GM19023 (cell line): ENCODE results near the gene SORCS3.

Experiments
- ATAC-seq: cut with Tn5 transposase; IDR thresholded peaks from one replicate; pipeline ENCODE4 v1.9.1; 2021; ENCODE audit warnings: mild to moderate bottlenecking, moderate library complexity; ENCODE audit not compliant: unreplicated experiment

The SORCS3 gene

DNA sequence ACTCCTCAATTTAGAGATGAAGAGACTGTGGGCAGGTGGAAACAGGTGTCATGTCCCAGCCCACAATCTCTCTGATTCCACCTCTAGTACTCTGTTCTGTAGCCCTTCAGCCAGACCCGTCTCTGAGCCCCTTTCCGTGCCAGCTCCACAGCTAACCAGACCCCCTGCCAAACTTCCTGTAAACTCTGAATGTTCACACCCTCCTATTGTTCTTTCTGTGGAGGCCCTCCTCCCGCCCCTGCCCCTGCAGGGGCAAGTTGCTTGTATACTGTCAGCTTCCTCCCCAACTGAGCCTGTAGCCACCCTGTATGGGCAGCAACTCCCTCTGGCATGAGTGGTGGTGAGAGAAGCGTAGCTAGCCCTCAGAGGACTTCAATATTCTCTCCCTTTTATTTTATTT is 520.7 kb downstream of the SORCS3 start:
- no peak for ATAC-seq

DNA sequence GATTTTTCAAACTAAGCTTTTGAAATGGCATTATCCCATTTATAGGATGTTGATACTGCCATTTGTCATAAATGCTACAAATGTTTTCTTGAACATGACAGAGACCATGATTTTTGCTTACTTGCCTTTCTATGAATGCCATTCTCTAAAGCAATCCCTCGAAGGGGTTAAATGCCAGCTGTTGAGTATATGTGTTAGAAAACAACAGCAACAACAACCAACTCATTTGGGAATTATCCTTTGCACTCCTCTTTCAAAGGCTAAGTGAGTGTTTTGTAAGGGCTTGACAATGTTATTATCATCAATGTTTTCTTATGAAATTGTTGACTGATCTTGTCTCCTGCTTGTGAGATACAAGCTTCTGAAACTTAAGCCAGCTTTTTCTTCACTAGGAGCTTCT is 529.4 kb downstream of the SORCS3 start:
- ATAC-seq, result no peak

DNA sequence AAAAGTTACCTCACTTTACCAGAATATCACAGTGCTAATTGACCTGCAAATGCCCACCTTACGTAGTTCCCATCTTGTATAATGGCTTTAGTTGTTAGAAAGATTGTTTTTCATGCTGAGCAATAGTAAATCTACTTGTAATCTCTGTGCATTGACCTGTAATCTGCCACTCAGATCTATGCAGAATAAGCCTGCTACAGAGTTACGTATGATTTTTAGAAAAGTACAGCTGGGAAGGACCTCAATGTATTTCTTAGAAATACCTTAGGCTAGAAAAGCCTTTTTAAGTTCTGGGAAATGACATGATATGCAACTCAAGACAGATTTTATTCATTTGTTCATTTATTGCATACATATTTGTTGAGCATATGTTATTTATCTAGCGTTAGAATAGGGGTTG is 530.9 kb downstream of the SORCS3 start:
- ATAC-seq, result no peak

DNA sequence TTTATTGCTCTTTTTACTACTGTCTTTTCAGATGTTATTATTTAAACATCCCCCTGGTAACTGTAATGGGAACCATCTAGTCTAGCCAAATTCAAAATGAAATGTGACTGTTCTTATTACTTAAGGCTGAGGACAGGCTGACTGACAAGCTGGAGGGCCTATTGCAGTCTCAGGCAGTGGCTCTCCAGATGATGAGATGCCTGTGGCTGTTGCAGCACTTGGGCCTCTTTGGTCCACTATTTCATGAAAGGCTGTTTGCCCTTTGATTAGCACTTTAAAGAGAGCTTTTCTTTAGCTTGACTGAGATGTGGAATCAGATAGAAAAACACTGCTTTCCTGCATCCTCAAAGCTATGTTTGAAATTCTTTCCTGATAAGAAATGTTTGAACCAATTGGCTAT is 540.5 kb downstream of the SORCS3 start:
- ATAC-seq, result no peak

DNA sequence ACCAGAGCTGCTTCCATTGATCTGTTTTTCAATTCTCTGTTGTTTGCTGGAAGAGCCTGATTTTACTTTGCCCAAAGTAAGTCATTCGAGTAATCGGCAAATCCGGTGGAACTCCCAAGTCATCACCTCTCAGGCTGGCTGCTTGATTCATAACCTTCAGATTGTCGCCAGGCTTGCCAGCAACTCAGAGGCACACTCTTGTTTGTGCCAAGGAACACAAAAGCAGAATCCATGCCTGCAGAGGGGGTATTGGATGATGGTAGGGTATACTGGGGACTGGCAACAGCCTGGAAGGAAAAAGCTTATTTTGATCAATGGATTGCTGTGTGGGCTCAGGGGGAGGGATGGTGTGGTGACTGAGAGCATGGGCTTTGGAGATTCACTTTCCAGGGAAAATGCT is 542.4 kb downstream of the SORCS3 start:
- ATAC-seq, result no peak

DNA sequence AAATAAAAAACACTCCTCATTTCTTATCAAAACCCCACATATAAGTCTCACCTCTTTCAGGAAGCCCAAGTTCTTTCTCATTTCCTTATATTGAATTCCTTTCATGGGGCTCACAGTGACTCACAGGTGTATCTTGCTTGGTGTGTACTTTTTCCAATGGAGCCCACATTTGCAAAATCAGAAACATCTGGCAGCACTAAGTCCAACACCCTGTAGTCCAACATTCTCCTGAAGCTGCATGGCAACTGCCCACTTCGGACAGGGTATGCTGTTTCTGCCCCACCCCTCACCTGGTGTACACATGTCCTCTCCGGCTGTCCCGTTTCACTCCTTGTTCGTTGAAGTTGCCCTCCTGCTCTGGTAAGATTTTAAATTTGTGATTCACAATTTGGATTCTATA is 544.1 kb downstream of the SORCS3 start:
- no peak for ATAC-seq

DNA sequence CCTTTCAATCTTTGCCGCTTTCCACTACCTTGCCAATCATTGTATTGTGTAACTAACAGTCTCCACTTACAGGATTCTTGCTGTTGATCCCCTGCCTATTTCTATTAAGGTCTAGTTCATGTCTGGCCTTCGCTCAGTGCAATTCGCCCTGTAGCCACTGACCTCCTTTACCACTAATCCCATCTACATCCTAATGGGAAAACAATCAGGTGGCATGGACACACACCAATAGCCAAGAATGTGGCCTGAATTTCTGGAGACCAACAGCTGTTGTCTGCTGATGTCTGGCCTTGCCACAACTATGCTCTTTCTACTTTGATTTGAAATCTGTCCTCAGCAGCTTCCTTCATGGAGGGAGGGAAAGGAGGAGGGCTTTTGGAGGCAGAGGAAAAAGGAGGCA is 546.2 kb downstream of the SORCS3 start:
- ATAC-seq, result no peak

DNA sequence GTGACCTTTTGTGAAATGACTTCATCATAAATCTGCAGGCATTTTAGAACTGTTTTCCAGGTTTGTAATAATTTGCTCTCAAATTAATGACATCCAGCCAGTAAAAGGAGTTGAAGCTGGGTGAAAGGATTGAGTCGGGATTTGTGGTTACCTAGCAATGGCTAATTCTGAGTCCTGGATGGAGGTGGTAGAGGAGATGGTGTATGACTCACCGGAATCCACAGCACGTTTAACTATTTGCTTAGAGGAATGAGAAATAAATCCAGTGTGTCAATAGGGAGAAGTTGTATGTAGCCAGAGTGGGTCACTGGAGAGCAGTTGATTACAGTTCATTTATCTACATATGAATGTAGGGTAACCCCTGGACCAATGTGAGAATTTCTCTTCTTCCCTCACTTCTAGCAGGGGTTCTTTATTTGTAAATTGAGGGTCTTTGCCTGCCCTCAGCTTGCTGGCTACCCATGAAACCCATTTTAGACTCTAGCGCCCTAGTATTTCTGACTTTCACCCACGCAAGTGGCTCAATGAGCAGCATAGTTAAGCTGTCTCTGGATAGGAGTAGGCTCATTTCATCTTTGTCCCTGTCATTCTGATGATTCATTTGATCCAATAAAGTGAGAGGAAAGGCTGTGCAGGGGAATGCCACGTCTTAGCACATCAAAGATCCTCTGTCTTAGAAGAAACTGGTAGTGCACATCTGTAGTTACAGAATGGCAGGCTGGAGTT is 547.8 kb downstream of the SORCS3 start:
- no peak for ATAC-seq

DNA sequence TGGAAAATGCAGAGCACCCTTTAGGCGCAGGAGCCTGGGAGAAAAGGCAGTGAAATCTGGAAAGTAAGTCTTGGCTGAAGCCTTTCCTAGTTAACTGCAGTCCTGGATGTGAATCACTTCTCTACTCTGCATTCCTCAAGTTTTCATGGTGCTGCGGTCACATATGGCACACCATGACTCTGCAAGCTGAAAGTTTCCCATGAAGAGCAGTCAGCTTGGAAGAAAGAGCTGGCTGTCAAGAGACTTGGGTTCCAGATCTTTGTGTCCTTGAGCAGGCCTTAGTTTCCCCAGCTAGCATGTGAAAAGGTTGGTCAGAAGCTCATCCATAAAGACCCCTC is 548.3 kb downstream of the SORCS3 start:
- ATAC-seq, result no peak

DNA sequence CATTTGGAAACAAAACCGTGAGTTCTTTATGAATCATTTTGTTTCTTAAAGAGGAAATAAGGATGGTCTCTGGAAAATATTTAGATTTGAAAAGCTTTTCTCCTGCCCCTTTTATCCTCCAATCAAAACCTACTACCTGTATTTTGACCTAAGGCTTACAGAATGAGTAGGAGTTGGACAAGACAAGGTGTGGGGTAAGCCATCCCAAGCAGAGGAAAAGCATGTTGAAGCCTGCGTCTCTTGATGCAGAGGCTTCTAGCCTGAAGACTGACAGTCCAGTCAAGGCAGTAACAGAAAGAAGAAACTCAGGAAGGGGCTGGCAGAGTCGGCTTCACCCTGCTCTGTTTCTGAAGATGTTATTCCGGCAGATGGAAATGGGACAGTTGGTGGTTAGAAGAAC is 551.1 kb downstream of the SORCS3 start:
- ATAC-seq, result no peak

DNA sequence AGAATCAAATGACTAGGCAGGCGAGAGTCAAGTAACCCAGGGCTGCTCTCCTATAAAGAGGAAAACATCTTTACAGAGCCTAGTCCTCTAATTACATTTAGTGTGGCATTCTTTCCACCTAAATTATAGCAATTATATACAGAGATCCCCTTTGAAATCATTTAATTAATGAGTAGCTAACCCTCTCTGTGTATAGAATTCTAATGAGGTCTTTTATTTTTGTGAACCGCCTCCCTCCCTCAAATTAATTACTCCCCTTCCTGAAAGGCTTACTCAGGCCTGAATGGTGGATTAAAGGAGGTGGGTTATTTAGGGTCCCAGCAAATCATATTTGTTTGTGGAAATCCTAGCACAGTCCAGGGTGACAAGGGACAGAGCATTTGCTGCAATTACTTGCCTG is 551.8 kb downstream of the SORCS3 start:
- no peak for ATAC-seq

DNA sequence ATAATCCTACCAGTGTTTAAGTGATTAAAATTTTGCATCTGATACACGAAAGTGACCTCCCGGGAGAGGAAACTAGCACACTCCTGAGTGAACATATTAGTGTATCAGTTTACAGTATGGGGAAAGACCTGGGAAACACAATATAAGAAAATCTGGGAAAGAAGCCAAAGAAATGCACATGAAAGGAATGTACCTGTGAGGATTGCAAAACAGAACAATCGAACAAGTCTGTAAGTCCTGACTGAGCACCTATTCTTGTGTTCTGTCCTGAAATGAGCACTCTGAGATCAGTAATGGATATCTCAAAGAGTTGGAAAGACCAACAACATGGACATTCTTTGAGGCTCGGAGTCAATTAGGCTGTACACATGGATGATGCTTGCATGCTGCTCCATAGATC is 554.7 kb downstream of the SORCS3 start:
- ATAC-seq, result no peak

DNA sequence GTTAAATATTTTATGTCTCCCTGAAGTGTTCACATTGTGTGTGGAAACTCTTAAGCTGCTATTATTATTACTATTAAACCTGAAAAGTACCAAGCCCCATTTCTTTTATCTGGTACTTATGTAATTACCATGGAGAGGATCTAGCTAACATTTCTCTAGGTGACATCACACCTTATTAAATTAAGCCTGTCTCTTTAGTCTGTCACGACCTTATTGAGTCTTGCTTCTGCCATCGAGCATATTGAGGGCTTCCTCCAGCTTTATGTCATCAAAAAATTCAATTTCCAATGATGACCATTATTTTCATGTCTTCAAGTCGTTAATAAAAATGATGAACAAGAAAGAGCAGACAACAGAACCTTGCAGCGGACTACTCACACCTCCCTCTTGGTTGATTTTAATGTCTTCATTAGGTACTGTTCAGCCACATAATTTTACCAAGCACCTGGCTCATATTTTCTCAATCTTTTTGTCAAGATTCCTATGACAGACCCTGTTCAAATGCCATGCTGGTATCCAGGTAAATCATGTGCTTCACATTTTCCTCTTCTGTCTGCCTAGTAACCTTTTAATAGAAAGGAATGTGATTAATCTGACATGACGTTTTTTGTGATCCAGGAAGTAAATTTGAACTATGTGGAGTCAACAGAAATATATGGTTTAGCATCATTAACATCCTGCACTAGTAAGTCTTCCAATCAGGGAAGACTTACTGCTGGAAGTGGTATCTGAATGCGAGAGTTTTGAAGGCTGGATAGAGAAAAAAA is 556.7 kb downstream of the SORCS3 start:
- no peak for ATAC-seq

DNA sequence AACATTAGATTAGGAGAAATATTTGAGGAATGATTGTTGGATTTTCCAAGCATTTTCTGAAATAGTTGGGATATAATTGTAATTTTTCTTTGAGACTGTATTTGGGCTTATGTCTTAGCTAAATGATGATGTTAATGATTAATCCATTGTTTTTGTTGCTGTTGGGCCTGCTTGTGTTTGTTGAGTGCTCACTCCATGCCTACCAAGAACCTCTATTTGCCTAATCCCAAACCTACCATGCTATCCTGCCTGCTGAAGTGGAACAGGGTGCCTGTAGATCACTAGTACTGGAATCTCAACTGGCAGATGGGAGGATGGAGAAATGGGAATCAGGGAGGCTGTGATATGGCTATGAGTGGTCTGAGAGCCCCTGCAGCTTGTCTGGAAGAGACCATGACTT is 565.5 kb downstream of the SORCS3 start:
- no peak for ATAC-seq

DNA sequence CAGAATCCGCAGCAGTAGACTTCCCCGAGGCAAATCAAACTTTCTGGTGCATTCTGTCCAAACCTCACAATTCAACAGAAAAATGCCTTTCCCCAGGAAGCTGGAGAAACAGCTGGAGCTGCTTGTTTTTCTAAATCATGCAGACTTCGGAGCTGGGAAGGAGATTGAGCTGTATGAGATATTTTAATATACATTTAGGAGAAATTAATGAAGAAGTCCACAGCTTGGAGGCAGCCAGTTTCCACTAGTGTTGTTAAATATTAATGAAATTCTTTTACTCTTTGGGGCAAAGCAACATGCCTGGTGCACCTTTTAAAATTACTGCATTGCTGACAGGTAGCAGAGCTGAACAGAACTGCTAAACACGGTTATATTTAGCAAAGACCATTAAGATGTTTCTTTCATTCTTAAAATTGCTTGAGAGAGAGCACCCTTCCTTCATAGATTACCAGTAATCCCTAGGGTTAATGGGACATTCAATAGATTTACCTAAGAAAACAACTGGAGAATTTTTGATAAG is 566.4 kb downstream of the SORCS3 start:
- no peak for ATAC-seq

DNA sequence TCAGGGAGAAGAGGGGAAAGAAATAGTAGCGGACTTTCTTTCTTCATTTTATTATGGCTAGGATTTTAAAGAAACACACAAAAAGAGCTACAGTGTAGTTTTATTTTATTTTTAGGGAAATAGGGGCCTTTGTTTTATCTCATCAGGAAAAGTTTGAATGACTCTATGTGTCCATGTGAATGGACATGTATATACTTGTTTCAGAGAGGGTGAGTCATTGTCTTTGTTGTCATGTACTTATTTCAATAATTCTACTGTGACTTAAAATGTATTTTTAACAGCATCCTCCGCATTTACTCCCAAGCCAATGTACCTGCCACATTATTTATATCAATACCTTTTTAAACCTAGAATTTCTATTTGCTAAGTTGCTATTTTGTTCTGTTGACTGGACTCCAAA is 569.5 kb downstream of the SORCS3 start:
- no peak for ATAC-seq

DNA sequence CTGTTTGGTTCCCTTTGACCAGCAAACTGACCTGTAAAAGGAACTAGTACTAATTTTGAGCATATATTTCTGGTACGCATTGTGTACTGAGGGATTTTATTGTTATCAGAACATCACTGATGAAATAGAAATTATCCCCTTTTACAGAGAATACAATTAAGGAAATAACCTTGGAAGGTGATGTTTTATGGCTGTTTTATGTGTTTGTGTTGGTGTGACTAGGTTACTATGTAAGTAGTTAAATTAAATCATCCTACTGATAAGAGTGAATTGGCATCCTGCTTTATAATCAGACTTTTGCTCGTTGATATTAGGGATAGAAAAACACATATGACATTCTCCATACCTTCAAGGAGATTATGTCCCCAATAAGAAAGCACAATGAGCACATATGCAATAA is 596.6 kb downstream of the SORCS3 start:
- no peak for ATAC-seq

DNA sequence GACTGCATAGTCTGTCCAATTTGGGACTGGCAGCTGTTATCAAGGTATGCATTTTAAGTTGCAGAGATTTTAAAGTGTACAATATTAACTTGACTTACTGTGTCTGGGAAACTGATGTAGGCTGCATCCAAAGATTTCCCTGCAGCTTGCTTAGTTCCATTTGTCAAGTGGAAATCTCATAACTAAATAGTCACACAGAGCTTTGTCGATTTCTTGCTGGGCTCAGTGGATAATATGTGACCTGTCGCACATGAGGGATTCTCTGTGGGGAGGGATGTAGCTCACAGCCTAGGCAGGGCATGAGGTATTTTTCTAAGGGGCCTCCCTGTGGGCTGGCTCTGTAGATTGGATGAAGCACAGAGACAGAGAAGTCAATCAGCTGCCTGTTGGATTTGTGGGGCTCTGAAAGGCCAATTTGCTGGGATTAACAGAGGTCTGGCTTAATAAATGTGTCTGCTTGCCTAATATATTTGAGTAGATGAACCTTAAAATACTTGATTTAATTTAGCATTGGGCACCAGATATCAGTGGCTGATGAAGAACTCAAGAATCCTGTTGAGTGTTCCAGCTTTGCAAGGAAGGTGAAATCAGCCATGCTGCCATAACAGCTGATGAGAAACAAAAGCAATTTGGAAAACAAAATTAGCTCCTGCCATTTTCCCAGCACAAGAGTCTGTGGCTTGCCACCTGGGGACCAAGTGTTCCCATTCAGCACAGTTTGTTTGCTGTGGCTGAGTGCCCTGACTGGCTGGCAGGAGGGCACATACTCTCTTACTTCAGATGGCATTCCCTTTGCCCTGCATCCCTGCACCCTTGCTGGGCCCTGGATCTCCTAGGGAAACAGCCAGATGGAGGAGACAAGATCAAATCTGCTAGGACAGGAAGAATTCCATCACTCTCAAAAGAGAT is 598.5 kb downstream of the SORCS3 start:
- no peak for ATAC-seq

DNA sequence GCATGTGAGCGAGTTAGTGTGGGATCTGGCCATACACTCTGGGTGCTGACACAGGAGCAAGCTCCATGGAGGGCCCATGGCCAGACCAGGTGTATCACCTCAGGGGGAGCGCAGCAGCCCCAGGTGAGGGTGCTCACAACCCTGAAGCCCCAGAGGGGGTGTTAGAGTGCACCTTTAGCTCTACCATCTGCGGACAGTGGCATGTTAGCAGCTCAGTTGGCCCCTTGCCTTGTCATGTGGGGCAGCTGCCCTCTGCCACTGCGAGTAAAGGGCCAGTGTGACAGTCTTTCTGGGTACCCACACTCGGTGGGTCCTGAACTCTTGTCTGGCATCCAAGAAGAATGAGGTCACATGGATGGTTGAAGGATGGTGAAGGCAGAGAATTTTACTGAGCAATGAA is 600.2 kb downstream of the SORCS3 start:
- ATAC-seq, result no peak

DNA sequence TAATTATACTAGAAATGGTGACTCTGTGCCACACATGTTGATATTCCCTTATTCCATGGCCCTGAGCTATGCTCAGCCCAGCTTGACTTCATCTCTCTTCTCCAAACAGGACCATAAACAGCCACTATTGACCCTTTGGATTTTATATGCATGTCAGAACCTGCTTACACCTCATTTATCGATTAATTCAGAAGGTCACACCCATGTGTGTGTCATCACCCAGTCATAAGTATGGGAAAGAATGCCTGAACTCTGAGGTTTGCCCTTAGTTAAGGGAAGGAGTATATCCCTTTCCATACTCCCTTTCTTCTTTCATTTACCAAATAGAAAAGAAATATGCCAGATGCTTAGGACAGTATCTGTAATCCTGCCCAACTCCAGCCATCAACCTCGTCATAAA is 602.3 kb downstream of the SORCS3 start:
- ATAC-seq, result no peak

DNA sequence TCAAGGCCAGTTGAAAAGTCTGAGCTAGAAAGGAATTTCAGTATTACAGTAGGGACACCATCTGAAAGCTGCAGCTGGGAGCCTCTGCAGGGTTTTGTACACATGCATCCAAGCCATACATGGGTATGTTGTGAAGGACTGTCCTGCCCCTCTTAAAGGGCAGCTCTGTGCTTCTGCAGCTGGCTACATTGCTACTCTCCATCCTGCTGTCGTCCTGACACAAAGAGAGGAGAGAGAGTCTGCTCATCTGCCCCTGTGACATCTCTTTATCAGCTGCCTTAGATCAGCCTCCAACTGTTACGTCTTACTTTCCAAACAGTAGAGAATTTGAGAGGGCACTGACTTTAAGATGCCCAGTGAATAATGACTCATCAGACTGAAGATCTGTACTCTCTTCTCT is 602.7 kb downstream of the SORCS3 start:
- no peak for ATAC-seq
